NCI-H2081 treated with DMSO at 0.1 percent for 48 hours (cell line): Measurements from ENCODE around the gene RRAD.

Experiments
- DNase-seq: peaks from one replicate; lab custom pipeline; 2025; lab: John Stamatoyannopoulos, UW

The RRAD gene

GRCh38 chr16:66916518-66916917 lies 8.8 kb downstream of the RRAD start:
- DNase-seq = no peak

DNA sequence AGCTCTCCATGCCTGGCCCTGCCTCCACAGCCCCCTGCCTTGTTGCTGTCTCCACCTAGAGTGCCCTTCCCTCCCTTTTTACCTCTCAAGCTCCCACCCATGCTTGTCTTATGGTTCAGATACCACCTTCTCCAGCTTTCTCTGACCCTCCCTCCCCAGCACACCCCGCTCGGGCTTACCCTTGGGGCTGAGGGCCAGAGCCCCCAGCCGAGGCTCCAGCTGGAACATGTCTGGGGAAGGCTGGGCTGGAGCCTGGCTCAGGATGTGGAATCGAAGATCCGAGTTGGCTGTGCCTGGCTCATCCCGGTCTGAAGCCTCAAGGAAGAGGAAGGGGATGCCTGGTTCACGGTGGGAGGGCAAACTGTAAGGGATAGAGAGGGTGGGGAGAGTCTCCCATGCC lies 10.3 kb downstream of the RRAD start:
- DNase-seq = no peak

DNA sequence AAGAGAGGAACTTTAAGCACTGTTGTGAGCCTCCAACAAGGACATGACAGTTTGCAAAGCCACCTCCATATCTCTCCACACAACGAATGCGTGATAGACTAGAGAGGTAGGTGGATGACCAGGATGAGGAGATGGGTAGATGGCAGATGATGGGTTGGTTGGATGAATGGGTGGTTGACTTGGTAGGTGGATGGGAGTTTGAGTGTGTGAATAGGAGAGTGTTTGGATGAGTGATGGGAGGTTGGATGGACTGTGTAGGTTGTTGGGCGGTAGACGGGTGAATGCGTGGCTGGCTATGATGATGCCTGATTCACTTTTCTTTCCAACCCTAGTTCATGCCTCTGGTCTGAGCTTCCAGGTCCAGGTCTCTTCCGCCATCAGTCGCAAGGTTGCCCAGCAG lies 10.8 kb downstream of the RRAD start:
- DNase-seq = no peak

DNA sequence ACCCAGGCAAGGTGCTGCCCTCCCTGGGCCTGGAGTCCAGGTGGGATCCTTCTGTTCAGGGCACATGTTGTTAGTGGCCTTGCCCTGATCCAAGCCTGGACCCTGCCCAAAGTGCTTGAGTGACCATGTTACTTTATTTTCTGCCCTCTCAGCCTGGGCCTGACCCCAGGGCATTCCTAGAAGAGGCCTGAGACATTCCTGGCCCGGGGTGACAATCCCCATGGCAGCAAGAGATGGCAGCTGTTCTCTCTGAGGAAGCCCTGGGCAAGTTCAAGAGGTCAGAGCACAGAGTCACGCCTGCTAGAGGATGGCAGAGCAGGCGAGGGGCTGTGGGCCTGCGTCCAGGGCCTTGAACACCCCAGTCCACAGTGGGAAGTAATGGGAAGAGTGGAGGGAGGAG lies 11.6 kb downstream of the RRAD start:
- no peak for DNase-seq

DNA sequence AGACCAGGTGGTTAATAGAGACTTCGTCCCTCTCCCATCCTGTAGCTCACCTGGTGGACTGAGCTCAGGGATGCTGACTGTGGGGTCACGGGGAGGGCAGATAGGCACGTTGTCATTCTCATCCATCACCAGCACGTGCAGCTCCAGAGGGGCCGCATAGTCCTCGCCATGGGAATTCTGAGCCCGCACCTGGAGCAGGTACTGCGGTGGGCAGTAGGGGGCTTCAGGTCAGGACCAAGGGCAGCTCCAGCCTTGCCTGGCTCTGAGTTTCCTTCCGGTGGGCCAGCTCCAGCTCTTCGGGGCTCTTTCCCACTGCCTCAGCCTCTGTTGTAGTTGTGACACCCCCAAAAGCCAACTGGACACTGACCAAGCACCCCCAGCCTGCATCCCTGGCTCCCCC lies 12.3 kb downstream of the RRAD start:
- no peak for DNase-seq

GRCh38 chr16:66911801-66912200 lies 13.5 kb downstream of the RRAD start:
- no peak for DNase-seq

GRCh38 chr16:66911112-66911511 lies 14.2 kb downstream of the RRAD start:
- DNase-seq = no peak

- DNase-seq = no peak
These were observed 15.0 kb downstream of the RRAD start for GRCh38 chr16:66910175-66910940.

DNA sequence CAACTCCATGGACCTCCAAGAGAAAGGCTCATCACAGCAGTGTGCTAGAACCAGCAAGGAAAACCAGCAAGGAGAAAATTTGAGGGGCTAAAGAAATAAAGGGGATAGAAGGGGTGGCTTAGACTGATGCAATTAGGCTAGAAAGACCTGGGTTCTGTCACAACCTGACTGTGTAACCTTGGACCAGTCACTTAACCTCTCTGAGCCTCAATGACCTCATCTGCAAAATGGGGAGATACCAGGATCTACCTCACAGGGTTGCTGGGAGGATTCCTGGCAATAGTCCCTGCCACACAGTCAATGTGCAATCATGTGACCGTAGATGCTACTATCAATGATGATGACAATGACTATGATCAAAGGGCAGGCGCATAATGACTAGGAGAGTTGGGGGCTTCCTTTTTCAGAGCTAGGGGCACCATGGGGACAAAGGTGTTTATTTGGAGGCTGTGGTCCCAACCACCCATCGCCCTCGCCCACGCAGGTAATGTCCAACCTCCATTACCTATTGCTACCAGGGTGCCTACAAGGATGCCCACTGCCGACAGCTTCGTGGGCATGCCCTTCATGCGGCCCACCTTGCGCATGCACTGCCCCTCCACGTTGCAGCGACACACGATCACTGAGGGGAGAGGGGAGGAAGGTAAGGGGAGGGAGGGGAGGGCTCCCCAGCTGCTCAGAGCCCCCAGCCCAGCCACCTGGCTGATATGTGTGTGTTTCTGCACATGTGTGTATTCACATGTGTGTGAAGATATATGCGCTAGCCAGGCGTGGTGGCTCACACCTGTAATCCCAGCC lies 16.4 kb downstream of the RRAD start:
- DNase-seq = no peak

DNA sequence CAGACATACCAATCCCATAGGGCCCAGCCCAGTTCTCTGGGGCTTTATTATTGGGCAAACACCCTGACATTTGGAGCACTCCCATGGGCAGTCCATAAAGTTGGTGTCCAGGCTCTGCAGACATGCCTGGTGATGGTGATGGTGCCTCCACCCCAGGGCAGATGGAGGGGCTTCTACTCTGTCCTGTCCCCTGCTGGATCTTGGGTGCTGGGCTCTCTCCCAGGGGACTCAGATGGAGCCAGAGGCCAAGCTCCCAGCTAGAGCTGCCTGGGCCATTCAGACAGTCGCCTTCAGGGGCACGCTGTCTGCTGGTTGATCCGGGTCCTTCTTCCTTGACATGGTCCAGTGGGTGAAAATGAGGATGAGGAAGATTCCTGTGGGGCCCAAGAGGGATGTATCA lies 17.2 kb downstream of the RRAD start:
- no peak for DNase-seq

- DNase-seq = no peak
These were observed 18.2 kb downstream of the RRAD start for GRCh38 chr16:66906916-66907836.

DNA sequence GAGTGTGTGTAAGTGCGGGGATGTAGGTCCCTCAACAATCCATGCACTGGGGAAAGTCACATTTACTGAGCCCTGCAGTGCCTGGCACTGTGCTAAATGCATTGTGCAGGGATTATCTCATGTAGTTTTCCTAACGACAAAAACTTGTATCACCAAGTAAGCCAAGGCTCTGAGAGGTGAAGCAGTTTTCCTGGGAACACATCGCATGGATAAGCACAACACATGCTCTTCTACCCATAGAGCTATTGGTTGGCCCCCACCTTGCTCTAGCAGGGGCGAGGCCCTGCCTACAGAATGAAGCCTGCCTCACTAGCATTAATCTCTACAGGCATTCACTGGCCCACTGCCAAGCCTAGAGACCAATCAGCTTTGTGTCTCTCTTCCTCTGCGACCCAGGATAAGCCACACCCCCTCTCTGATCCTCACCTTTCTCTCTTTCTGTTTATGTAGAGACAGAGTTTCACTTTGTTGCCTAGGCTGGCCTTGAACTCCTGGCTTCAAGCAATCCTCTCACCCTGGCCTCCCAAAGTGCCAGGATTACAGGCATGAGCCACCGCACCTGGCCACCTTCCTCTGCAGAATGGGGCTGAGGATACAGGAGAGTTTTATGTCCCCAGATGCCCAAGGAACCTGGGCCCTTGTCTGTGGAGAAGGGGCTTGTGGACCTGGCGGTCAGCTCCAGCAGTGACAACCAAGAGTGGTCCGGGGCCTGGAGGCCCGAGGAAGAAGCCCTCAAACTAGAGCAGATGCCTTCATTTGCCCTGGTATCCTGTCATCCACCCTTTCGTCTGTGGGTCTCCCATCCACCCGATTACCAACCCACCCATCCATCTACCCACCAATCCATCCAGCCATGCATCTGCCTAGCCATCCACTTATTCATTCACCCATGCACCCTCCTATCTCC lies 19.4 kb downstream of the RRAD start:
- no peak for DNase-seq

DNA sequence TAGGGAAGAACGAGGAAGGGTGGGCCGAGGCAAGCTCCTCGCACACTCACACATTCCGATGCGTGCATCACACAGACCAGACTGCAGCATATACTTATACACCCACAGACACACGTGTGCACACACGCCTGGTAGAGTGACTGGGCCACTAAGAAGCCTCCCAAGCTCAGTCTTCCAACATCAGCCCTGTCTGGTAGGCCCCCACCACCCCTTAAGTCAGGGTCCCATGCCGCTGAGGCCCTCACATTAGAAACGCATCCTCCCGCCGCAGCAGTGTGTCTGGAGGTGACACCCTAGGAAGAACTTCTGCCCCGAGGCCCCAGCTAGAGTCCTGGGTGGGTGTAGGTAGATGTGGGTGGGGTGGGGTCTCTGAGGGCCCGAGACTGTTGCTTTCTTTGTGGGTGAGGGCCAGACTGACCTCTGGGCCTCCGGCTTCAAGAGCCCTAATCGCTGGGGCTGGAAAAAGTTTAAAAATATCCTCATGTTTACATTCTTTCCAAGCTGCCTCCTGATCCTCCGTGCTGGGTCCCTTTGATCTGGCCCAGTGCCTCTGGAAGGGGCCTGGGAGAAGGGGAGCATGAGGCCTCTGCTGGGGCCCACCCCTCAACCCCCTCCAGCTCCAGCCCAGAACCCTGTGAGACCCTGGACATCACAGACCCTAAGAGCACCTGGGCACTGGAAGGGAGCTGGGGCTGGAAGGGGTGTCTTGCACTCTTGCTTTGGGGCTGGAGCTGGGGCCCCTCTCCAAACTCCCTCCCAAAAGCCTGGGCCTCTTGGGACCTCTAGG lies 20.3 kb downstream of the RRAD start:
- no peak for DNase-seq

DNA sequence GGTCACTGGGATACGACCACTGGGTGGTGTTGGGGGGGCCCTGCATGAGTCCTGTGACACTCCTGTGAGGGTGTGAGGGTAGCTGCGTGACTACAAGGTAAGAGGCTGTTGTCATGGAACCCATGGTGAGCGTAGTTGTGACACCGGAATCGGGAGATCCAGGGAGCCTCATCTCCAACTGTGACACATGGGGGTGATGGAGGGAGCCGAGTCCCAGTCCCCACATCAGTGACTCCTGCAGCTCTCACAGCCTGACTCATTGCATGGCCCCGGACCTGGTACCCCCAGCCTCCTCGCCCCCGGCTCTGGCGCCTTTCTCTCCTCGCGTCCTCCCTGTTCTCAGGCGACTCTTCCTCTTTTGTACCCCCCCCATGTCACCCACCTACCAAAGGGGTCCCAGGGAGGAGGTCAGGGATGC lies 20.9 kb downstream of the RRAD start:
- DNase-seq = no peak

GRCh38 chr16:66903544-66904427 lies 21.5 kb downstream of the RRAD start:
- DNase-seq = no peak

GRCh38 chr16:66902648-66903543 lies 22.4 kb downstream of the RRAD start:
- no peak for DNase-seq

- DNase-seq = no peak
These were observed 23.7 kb downstream of the RRAD start for GRCh38 chr16:66901626-66902025.

DNA sequence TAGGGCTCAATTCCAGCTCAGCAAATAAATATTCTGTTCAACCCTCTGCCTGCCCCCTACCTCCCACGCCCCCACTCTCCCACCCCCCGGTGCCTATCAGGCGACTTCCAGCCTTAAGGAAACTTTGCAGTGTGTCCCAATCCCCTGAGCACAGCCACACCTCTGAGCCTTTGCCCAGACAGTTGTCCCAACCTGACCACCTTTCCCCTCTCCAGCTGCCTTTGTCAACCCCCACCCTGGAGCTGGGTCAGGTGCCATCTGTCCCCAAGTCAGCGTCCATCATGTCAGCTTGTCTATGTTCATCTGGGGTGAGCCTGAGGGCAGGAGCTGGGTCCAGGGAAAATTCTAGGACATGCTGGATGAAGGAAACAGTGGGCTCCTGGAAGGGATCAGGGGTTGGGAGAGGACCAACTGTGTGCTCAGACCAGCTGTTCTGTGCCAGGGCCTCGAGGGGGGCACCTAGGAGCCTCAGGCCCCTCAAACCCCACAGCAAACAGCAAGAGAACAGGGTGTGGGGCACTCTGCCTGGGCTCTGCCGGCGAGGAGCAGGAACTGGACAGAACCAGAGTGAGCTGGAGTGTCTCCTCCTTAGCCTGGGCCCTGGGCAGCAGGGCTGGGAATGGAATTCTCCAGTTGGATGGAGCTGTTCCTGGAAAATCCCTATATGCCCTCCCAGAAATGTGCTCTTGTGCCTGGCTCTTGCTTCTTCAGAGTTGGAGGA lies 24.5 kb downstream of the RRAD start:
- DNase-seq = no peak
